Iris pigment epithelial cell (primary cell): ENCODE data around the gene ATG16L1.
A peak's percentile ranks its signal among the peaks of the same experiment; 100 is the strongest.

ENCODE experiments used
- DNase-seq: peaks from one replicate; pipeline ENCODE4 v3.0.0-alpha.2; 2011; ENCODE audit warnings: low read depth

Gene ATG16L1

DNA sequence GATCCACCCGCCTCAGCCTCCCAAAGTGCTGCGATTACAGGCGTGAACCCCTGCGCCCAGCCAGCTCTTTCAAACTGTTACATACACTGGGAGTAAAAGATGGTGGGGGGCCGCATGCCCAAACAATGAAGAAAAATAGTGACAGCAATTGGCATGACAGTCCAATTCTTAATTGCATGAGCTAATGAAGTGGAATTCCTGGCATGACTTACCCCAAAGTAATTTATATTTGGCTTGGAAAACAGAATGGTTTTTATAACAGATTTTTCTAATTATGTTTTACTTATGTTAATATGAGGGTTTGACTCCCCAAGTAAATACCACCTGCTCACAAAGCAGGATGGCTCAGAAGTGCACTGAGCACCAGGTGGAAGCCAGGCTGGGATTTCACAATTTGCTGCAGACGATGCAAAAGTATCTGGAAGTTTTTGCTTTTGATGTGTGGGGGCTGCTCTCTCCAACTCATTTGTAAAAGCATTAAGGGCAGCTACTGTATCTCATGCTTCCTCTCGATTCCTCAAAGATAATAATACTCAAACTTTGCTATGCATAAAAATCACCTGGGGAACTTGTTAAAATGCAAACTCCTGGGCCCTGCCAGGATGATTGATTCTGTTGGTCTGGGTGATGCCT, 24.0 kb upstream of the ATG16L1 start:
- no peak for DNase-seq

DNA sequence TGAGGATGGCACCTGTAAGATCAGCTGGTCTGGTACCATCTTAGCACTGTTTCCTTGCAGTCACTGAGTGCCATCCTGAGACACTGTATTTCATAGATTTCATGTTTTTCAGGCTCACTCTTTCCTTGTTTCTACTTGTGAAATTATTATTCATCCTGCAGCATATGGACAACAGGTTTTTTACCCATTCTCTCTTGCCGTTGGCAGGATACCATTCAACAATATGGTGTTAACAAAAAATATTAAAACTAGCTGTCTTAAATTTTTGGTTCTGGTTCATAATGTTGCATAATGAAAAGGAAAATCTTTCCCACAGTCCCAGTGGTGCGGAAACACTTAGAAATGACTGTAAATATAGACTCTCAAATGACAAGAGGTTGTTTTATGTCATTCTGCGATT, 23.1 kb upstream of the ATG16L1 start:
- DNase-seq: no peak

GRCh38 chr2:233233618-233234230, 17.7 kb upstream of the ATG16L1 start:
- DNase-seq: no peak

DNA sequence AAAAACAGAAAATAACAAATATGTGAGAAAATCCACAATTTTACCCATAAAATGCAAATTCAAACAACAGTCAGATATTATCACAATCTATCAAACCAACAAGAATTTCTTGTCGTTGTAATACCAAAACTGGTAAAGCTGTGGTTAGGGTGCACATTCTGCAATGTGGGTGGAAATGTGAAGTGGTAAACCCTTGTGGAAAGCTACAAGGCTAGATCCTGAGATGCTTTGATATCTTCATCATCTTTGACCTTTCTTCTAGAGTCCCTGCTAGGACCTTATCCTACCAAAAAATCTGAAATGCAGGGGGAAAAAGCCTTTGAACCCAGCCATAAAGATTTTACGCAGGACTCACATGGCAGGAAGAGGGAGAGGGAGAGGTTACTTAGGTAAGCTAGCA, 17.2 kb upstream of the ATG16L1 start:
- DNase-seq: no peak

- DNase-seq: no peak
Observed at GRCh38 chr2:233234996-233235395, 16.5 kb upstream of the ATG16L1 start.

- DNase-seq: no peak
Observed at GRCh38 chr2:233235977-233236376, 15.5 kb upstream of the ATG16L1 start.

- no peak for DNase-seq
Observed at GRCh38 chr2:233236820-233237589, 14.5 kb upstream of the ATG16L1 start.

DNA sequence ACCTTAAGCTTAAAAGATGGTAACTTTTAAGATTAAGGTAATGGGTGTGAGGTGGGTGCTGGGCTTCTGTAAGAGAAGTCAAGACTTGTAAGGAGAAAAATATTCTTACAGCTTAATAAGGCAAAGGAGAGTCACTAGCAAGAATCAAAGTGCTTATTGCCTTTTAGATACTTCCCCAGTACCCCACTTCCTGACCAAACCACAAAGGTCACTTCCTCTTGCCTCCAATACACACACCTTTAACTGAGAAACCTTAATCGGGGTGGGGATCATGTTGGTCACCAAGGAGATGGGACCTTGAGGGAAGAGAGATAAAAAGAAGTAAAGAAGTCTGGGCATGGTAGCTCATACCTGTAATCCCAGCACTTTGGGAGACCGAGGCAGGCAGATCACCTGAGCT, 10.6 kb upstream of the ATG16L1 start:
- DNase-seq: no peak

- DNase-seq: no peak
Observed at GRCh38 chr2:233241803-233242202, 9.7 kb upstream of the ATG16L1 start.

DNA sequence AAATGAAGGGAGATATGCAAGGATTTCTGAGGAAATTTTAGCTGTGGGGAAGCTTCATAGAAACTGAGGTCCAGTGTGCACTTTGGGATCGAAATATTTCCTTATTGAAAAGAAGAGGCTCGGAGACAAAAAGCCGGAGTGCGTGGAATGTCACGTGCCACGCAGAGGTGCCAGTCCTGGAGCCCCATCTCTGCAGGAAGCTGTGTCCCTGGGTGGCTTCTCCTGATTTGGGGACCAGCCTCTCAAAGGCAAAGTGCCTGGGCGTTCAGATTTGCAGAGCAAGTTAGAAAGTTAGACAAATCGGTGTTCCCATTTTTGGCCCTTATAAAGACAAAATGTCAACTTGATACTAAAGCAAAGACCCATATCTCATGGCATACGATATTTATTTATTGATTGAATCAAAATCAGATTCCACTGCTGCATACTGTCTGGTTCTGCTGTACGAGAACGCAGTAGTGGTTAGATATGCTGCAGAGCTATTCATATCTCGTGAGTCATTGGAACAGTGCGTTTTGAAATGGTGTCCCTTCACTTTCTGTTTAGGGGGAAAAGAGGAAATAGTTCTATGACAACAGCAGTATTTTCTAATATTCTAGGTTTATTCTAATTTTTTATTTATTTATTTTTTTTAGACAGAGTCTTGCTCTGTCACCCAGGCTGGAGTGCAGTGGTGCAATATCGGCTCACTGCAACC, 9.1 kb upstream of the ATG16L1 start:
- DNase-seq: peak; percentile 45

DNA sequence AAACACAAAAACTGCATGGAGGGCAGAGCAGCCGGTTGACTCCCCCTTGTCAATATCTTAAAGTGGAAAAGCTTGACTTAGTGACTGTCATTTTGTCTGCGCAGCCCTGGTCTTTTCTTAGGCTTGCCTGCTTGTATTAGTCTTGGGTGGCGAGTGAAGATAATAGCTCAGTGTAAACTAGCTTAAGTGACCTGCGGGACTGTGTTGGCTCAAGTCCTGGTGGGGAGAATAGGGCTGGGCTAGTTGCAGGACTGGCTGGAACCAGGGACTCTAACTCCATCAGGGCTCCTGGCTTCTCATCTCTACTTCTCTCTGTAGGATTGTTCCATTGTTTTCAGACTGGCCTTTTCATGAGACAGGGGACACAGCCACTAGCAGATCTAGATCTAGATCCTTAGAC, 8.1 kb upstream of the ATG16L1 start:
- no peak for DNase-seq

- DNase-seq: peak; percentile 16
Observed at GRCh38 chr2:233244818-233245217, 6.7 kb upstream of the ATG16L1 start.

GRCh38 chr2:233245406-233245805, 6.1 kb upstream of the ATG16L1 start:
- DNase-seq: no peak

DNA sequence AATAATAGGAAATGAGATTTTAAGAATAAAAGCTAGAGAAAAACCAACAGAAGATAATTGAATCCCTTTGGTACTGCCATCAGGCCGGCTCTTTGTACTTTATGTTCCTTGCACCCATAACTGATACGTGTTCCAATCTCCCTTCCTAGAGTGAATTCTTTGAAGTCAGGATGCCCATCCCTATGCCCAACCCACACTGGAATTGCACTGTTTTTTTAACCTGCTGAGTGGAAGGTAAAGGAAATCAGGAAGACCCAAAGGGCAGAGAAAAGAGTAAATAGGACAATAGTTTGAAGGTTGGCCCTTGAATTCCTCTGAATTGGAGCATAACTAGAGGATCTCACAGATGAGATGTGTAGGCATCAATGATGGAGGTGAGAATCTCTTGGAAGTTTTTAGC, 4.4 kb upstream of the ATG16L1 start:
- DNase-seq: no peak

GRCh38 chr2:233247744-233248143, 3.7 kb upstream of the ATG16L1 start:
- peak; percentile 21 for DNase-seq

- no peak for DNase-seq
Observed at GRCh38 chr2:233248999-233249398, 2.5 kb upstream of the ATG16L1 start.

- no peak for DNase-seq
Observed at GRCh38 chr2:233250568-233250967, 905 bp upstream of the ATG16L1 start.

DNA sequence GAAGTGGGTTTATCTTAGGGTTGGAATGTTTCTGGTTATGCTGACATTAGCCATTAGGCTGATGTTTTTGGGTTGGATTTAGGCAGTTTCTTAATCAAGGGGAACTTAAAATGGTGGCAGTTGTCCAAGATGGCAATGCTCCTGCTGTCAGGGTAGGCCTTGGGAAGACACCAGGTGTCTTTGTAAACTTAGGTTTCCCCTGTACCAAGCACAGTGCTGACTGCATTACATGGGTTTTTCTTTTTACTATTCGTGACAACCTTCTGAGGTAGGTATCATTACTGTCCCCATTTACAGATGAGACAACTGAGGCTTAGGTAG, 528 bp upstream of the ATG16L1 start:
- DNase-seq: no peak

DNA sequence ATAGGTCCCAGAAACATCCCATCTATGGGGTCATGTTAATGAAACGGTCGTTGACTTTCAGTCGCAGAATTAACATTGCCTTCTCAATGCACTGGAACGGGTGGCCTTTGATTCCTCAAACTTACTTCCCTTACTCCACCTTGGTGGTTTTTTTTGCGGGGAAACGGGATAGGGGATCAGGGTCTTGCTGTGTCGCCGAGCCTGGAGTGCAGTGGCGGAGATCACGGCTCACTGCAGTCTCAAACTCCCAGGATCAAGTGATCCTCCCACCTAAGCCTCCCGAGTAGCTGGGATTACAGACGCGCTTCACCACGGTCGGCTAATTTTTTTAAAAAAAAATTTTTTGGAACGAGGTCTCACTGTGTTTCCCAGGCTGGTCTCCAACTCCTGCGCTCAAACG, 754 bp downstream of the ATG16L1 start:
- DNase-seq: no peak

- no peak for DNase-seq
Observed at GRCh38 chr2:233255151-233255550, 3.7 kb downstream of the ATG16L1 start.

DNA sequence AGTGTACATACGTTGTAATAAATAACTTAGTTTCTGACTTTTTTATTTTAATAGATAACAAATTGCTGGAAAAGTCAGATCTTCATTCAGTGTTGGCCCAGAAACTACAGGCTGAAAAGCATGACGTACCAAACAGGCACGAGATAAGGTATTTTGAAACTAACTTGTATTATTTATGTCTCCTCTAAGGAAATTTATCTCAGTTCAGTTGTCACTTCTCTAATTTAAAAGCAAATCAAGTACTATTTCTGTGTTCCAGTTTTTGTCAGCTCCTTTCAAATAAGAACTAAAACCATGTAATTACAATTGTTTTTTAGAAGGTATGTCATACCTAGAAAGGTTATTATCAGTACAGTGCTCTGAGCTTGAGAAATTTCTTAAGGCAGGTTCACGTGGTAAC, 4.6 kb downstream of the ATG16L1 start:
- DNase-seq: no peak

DNA sequence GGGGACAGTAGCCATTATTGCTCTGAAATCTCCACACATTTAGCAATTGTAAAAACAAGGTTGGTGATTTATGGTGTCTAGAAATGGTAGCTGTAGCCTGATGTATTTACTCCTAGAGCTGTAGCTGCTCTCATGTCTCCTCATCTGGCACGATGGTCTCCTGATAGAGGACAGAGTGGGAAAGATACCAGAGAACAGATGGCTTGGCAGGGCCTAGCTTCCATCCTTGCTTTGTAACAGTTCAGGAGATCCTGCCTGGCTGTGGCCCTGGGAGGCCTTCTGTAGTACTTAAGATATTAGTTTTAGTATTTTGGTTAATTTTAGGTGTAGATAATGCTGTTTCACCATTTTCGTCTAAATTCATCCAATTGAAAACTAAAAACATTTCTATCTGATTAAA, 6.7 kb downstream of the ATG16L1 start:
- no peak for DNase-seq

DNA sequence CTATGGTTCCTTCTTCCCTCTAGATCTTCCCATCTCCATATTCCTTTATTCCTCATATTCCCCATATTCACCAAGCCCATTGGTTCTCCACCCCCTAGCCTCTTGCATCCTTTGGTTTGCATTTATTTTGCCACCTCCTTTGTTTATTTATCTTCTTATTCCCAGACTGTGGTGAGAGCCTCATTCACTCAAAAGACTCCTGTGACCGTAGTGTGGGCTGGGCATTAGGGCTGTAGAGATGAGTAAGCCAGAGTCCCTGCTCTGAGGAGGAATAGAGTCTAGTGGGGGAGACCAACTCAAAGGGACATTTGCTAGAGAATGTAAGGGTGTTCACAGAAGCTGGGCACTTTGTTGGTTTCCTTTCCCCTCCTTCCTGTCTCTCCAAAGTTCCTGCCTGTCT, 8.3 kb downstream of the ATG16L1 start:
- peak; percentile 55 for DNase-seq
